GM21526 (cell line): ENCODE results near the gene CFAP43.

Experiments
- ATAC-seq: cut with Tn5 transposase; IDR thresholded peaks from one replicate; pipeline ENCODE4 v1.9.1; 2021; ENCODE audit warnings: moderate library complexity; ENCODE audit not compliant: unreplicated experiment, low FRiP score

CFAP43 gene

GRCh38 chr10:104104418-104104817 lies 127.7 kb downstream of the CFAP43 start:
- no peak for ATAC-seq

GRCh38 chr10:104103956-104104355 lies 128.2 kb downstream of the CFAP43 start:
- ATAC-seq: no peak

DNA sequence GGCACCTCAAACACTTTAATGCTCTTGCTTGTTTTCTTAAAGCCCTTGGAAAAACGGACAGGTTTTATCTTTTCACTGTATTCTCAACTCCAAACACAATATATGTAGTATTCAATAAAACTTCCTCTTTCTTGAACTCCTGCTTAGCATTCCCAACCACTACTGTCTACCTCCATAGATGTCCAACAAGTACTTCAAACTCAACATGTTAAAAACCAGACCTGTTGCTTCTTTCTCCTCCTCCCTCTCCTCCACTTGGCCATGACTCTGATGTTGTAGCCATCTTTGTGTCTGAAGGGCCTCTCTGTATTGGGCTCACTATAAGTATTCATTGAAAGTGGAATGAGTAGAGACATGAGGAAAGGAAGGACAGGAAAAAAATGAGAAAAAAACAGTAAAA lies 130.3 kb downstream of the CFAP43 start:
- no peak for ATAC-seq

GRCh38 chr10:104100795-104101194 lies 131.4 kb downstream of the CFAP43 start:
- no peak for ATAC-seq

GRCh38 chr10:104099941-104100340 lies 132.2 kb downstream of the CFAP43 start:
- no peak for ATAC-seq

GRCh38 chr10:104099269-104099668 lies 132.9 kb downstream of the CFAP43 start:
- ATAC-seq: no peak

DNA sequence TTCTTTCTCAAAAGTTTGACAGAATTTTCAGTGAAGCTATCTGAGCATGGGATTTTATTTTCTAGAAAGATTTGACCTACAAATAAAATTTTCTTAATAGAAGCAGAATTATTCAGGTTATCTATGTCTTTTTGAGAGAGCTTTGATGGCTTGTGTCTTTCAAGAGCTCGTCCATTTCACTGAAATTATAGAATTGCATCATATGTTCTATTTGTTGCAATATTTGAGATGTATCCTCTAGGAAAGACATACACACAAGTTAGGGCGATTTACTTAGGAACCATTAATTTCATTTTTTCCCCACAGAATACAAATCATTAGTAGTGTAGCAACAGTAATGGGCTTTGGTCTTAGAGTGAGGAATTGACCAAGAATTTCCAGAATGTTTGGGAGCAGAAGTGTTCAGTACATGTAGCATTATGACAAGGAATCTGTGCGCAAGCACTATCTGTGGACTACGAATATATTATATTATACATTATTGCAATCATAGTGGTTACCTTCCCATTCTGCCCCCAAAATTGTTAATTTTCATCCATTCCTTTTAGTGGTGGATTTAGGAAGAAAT lies 133.7 kb downstream of the CFAP43 start:
- no peak for ATAC-seq

GRCh38 chr10:104096692-104097091 lies 135.5 kb downstream of the CFAP43 start:
- ATAC-seq: no peak

GRCh38 chr10:104092749-104093148 lies 139.4 kb downstream of the CFAP43 start:
- no peak for ATAC-seq

DNA sequence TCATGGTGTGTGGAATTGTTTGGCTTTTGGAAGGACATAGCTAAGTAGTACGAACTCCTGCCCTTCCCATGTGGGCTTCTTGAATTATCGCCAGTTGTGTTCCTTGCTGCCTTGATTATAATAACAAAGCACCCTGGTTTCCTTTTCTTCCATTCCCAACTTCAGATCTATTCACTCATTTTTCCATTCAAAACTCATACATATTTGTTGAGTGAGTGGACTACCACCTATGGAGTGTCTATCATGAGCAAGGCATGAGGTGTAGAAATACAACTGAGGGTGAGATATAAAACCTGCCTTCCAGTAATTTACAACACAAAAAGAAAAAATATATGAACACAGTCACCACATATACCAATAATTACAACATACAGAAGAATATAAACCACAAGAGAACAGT lies 141.6 kb downstream of the CFAP43 start:
- no peak for ATAC-seq

GRCh38 chr10:104089621-104090020 lies 142.5 kb downstream of the CFAP43 start:
- no peak for ATAC-seq

DNA sequence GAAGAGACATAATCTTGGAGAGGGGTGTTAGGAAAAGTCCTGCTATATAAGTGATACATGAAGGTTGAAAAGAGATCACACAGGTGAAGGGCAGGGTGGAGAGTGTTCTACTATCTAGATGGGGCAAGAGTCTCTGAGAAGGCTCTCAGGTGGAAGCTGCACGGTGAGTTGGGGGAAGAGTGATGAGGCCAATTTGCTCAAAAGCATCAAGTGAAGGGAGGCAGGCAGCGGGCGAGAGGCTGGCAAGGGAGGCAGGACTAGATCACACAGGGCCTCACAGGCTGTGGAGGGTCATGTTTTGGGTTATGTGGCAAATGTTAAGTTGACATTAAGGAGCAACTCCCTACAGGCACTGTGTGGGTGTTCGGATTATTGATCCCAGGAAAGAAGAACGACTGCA lies 143.9 kb downstream of the CFAP43 start:
- ATAC-seq: no peak

GRCh38 chr10:104085801-104086400 lies 146.3 kb downstream of the CFAP43 start, which contains the start of gene COL17A1:
TSS of gene COL17A1 (minus strand) at chr10:104085880. CDS start at chr10:104080673, 5,207 bp downstream.
- ATAC-seq: no peak

DNA sequence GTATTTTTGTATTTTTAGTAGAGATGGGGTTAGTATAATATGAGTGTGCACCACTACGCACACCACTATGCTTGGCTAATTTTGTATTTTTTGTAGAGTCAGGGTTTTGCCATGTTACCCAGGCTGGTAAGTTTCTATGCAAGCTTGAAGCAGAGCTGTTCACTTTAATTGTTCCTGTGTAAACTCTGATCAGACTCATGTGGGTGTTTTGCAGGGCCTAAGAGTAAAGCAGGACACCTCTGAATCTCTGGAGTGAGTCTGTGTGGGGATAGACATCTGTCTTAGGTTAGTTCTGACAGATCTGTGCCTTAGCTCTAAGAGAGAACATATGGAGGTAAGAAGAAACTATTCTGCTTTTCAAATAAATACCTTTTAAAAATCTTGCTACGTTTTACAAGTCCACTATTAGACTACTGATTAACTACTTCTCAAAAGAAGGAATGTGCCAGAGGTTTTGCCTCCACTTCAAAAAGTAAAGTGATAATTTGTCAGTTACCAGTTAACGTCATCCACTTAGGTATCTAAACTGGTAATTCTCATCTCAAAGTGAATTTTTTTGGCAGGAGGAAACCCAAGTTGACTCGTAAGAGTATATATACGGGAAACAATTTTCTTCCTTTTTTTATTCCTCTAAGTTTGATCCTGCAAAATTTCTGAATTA lies 147.6 kb downstream of the CFAP43 start:
- ATAC-seq: no peak

DNA sequence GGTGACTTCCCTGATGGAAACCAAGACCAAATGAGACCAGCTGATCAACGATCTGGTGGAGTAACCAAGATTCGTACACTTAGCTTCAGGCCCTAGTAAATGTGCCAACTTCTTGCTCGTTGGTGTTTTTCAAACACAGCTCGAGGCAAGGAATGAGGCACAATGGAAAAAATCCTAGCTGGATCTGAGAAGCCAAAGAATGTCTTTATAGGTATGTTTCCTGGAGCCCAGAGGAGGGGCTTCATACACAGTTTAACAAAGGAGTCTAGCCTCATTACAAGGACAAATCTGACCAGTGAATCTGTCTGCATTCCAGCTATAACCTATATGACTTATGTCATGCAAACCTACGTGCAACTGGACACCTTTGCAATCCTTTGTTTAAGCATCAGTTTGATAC lies 150.2 kb downstream of the CFAP43 start:
- no peak for ATAC-seq

GRCh38 chr10:104080762-104081161 lies 151.4 kb downstream of the CFAP43 start:
- no peak for ATAC-seq
